GM21619 (cell line): ENCODE measurements around the gene GDF2.

ENCODE experiments used
- ATAC-seq: cut with Tn5 transposase; IDR thresholded peaks from one replicate; pipeline ENCODE4 v1.9.1; 2021; ENCODE audit not compliant: unreplicated experiment

GDF2 gene

DNA sequence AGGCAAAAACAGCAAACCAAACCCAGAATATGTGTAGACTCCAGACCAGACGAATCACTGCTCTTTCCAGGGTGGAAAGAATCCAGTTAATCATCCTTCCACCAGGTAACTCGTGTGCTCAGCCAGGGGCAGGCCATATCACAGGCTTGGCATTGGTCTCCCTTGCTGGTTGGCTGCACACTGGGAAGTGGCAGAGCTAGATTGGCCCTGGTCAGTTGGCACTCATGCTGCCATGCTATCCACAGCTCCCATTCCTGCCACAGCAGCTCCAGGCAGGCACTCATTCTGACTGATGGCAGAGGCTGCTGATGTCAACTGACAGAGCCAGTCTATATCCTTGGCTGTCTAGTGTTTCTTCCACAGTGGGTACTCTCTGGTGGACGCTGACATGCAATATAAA is 31.9 kb upstream of the GDF2 start:
- ATAC-seq = no peak

DNA sequence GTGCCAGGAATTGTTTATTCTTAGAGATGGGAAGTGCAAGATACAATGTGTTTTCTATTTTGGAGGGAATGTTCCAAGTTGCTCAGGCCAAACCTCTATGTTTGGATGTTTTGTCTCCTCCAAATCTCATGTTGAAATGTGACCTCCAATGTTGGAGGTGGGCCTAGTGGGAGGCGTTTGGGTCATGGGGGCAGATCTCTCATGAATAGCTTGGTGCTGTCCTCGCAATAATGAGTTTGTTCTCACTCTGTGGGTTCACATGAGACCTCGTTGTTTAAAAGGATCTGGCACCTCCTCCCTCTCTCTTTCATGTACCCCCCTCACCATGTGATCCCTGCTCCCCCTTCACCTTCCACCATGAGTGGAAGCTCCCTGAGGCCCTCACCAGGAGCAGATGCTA is 30.6 kb upstream of the GDF2 start:
- no peak for ATAC-seq

DNA sequence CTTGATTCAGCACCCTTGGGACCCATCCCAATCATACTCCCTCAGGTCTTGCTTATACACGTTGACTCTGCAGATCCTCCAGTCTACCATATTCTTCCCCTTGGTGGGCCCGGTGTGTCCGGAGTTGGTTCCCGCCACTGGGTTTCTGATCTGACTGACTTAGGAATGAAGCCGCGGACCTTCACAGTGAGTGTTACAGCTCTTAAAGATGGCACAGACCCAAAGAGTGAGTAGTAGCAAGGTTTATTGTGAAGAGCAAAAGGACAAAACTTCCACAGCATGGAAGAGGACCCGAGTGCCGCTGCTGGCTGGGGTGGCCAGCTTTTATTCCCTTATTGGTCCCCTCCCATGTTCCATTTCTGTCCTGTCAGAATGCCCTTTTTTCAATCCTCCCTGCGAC is 28.2 kb upstream of the GDF2 start:
- no peak for ATAC-seq

DNA sequence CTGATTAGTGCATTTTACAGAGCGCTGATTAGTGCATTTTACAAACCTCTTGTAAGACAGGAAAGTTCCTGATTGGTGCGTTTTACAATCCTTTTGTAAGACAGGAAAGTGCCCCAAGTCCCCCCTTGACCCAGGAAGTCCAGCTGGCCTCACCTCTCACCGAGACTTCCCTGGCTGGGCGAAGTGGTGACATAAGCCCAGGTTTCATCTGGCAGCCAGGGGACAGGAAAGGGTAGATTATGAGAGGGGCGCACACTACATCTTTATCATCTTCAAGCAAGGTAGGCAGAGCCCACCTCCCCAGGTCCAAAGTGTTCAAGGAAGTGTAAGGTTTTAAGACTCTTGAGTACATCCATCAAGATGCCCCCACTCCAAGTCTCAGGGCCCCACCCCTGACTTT is 27.8 kb upstream of the GDF2 start:
- no peak for ATAC-seq

DNA sequence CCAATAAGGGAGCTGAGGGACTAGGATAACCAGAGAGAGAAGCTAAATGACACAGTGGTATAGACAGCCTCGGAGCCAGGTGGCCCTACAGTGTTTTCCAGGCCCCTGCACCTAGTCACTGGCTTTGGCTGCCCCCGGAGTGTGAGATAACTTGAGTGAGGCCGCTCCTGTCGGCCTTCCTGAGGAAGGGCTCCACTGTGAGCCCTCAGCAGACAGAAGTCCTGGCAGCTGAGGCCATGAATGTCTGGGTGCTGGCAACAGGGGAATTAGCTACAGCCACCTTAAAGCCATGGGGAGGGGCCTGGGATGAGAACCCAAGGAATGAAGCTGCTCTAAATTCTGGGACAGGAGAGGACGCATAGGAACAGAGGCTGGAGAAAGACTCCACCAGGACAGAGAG is 26.8 kb upstream of the GDF2 start:
- no peak for ATAC-seq

DNA sequence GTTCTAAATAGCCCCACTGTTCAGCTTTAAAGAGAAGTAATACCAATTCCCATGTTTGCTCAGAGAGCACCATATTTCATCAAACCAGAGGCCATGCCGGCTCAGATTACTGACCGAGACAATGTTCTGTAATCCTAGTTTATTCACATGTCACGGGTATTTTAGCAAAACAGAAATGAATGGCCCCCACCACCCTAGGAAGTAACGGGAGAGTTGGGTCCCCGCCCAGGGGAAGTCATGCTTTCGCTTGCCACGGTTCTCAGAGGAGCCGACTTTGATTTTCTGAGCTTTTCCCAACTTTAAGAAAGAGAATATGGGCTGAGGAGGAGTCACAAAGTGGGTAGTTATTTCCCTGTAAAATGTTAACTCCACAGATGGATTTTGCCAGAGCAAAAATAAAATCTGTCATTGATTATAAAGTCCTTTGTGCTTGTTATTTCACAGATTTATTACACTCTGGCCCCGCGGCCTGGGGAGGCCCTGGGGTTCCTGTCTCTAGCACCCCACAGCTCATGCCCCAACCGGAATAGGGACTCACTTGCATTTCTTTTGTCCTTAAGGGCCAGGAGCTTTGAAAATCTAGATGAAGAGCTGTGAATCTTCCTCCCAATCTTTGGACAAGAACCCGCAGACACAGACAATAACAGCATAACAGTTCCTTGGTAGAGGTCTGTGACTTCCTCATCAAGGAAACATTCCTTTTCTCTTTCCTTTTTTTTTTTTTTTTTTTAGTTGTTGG is 25.9 kb upstream of the GDF2 start:
- no peak for ATAC-seq

DNA sequence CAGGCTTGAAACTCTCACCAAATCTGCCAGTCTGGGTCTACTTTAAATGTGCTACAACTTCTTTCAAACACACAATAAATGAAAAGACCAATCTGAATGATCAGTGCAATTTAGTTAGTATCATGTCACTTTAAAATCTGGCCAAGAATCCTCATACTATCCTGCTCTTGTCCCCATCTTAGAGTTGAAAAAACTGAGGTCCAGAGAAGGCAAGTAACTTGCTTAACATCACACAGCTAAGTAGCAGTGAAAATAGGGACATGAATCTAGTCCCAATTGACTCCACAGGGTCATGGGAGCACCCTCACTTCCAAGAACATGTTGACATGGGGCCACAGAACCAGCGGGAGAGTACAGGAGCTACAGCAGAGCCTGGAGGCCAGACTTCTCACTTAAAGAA is 25.3 kb upstream of the GDF2 start:
- ATAC-seq = no peak

DNA sequence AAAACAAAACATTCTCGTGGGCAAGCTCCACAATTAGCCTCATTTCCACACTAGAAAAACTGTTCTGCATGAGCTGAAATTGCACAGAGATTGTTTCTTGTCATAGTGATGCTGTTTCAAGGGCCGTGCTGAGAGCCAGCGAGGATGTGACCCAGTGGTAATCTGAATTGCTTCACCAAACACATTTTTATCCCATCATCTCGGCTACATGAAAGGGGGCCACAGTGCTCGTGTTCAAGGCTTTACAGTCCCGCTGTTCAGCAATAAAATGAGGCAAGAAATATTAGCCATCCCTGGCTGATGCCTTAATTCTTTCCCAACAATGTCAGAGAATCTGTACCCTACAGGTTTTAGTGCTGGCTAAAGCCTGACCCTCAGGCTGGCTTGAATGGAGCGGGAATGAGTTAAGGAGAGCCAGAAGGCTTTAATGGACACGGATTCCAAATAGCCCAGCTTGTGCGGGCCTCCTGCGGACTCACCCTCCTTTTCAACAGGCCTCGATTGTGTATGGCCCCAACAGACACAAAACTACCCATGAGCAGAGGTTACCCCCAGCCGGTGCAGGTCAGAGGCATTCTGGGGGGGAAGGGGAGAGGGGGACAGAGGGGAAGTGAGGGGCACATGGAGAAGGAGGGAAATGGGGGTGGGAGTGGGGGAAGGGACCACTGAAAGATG is 24.3 kb upstream of the GDF2 start:
- ATAC-seq = no peak

DNA sequence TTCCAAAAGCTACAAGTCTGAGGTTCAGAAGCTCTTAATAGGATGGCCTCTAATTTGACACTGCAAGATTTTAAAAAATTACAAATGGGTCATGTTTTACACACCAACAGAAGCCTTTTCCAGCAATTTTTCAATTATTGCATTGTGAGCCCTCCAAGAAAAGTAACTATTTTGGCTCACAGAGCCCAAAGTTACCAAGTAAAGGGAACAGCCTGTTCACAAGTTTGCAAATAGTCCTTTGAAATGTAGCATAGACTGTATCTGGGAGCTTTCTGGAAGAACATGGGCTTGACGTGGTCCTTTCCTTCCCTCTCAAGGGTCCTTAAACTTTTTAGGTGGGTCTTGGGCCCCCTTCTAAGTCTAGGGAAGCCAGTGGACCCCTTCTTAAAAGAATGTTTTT is 23.5 kb upstream of the GDF2 start:
- ATAC-seq = no peak

DNA sequence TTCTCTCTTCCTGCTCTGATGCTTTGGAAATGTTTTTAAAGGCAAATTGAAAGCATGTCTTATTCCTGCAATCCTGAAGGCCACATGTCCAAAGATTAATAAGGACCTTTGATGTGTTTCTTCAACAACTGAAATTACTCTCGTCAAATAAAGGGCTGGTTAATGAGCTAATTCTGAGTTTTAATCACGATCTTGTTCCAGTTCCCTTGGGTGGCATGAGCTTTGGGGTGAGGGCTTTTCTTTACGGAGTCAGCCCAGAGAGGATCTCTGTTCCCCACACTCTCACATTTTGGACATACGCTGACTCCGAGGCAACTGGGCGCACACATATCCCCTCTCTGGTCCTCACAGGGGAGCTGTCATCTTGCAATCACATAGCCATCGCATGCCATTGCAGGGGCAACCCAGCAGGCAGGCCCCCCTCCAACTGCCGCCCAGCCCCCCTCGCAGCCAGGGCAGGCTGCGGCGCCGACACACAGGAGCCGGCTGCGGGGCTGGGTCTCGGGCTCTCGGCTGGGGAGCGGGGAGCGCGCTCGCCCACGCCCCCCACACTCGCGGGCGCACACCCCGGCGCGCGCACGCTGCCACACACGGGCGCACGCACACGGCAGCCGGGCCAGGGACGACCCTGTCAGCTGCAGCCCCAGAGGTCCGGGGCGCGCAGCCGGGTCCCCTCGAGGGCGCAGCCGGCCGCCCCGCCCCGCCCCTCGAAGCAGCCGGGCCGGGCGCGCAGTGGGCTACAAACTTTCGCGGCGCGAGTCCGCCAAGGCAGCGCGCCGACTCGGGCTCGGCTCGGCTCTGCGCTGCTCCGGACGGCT is 22.4 kb upstream of the GDF2 start, which contains the start of gene GDF10:
Gene GDF10 (plus strand): TSS at position 587 of the 818 bp plus-strand sequence. CDS start 455 bp downstream, outside the sequence.
- ATAC-seq = no peak

DNA sequence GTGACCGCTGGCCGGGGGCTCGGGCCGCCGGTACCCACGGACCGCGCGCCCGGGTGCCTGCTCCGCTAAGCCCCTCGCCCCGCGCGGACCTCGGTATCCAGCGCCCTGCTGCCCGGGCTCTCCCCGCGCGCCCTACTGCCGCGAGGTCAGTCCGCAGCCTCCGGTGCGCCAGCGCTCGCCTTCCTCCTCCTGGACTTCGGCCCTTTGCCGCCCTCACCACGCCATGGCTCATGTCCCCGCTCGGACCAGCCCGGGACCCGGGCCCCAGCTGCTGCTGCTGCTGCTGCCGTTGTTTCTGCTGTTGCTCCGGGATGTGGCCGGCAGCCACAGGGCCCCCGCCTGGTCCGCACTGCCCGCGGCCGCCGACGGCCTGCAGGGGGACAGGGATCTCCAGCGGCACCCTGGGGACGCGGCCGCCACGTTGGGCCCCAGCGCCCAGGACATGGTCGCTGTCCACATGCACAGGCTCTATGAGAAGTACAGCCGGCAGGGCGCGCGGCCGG is 21.8 kb upstream of the GDF2 start:
- no peak for ATAC-seq

DNA sequence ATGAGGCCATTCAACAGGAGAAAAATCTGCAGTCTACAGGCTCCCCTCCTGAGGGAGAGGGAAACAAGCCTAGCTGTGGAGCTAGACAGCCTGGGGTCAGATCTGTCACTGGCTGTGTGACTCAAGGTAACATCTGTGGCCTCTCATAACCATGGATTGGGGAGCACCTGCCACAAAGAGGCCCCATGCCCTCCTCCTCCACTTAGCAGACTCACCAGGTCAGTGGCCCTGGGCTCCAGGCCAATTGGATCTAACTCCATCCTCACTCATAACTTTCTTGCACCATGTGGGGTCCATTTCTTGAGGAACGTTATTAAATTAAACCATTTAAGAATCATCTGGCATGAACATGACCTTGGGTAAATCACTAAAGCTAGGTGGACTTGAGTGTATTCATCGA is 20.4 kb upstream of the GDF2 start:
- no peak for ATAC-seq

DNA sequence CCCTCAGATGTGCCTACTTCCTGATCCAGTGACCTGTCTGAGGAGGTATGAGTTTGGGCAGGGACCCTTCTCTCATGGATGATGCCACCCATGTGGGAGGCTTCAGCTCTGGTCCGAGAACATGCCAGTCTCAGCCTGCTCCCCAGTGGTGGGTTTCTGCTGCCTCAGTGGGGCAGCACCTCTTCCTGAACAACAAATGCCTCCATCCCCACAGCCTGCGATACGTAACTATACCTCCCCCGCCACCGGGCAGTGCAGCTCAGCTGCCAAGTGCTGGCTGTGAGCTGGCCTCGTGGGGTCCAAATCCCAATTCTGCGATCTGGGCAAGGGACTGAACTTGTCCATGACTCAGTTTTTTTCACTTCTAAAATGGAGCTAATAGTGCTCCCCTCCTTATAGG is 19.1 kb upstream of the GDF2 start:
- ATAC-seq = no peak

DNA sequence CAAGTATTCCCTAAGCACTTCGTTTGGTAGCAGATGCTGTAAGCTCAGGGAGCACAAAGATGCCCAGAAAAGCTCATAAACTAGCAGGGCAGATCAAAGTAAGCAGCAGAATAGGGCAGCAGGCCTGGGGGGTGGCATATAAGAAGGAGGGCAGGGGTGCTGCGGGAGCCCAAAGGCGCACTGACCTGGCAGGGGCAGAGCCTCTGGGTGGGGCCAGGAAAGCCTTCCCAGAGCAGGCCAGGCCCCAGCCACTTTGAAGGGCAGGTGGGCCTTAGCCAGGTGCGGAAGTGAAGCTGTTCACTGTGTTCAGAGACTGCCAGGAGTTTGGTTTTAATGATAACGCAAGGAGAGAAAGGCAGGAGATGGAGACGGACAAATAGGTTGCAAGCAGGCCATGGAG is 18.4 kb upstream of the GDF2 start:
- no peak for ATAC-seq

DNA sequence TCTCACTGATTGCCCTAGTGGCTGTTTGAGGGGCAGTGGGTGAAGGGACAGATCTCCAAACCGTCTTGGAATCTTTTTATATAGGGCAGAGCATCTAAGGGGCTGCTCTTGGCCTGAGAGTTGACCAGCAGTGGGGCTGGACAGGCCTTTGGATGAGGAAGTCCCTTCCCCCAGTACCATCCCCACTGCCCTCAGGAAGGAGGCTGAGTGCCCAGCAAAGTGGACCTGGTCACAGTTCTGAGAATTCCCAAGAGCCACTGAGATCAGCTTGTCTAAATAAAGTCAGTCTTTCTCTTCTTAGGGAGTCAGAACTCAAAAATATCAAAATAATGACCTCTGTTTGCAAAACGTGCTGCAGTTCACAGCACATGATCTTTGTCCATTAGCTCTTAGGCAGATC is 16.7 kb upstream of the GDF2 start:
- ATAC-seq = no peak

DNA sequence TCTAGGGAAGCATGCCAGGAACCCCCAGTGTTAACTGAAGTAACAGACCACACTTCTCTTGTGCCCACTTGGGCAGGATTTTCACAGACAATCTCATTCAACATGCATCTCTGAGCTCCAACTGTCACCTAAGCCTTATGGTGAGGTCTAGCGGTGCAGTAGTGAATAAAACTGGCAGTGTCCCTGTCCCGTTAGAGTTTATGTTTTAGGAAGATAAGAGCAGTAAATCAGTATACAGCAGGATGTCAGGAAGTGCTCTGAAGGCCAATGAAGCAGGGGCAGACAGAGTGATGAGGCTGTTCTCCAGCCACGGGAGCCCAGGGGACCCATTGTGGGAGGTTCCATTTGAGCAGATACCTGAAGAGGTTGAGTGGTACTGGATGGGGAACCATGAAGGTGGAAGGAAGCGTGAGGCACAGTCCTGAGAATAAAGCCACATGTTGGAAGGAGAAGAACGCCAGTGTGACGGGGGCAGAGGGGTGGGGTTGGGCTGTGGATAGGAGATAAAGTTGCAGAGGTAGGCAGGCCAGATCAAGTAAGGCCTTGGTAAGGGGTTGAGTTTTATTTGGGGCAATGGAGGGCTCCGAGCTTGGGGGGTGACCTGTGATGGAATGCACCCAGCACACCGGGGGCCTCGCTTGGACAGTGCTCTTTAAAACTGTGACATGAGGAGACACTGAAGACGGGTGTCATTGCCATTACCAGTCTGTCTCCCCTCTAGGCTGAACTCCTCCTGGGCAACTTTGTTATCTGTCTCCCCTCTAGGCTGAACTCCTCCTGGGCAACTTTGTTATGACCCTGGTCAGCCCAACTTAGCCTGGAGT is 15.7 kb upstream of the GDF2 start:
- ATAC-seq = no peak

DNA sequence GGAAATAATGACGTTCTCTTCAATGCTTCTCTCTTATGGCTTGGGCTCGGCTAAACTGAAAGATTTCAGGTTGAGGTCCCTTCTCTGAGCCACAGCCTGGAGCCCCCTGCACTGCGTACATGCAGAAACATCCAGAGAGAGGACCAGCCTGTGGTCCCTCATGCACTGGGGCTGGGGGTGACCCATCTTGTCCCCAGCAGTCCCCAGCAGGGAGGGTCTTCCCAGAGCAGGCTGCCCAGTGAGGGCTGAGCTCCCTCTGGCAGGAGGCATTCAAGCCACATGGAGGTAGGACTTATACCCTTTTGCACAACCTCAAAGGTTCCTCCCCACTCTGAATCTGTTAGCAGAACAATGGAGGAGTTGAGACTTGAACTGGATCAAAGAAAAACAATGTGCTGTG is 14.9 kb upstream of the GDF2 start:
- ATAC-seq = no peak

DNA sequence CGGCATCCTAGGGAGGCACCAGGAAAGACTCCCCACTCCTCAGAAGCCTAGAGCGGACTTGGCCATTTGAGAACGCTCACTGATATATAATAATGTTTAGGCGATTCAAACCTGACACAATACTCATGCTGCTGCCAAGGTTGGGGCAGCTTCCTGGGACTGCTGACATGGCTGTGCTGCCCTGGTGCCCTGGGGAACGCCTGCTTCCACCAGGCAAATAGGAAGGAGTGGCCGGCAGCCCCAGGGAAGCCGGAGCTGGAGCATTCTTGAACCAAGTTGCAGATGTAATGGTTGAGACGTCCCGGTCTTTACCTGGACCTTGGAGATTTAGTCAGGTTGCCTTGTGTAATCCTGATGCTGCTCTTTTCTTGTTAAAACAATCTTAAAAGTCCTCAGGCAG is 13.5 kb upstream of the GDF2 start:
- no peak for ATAC-seq

DNA sequence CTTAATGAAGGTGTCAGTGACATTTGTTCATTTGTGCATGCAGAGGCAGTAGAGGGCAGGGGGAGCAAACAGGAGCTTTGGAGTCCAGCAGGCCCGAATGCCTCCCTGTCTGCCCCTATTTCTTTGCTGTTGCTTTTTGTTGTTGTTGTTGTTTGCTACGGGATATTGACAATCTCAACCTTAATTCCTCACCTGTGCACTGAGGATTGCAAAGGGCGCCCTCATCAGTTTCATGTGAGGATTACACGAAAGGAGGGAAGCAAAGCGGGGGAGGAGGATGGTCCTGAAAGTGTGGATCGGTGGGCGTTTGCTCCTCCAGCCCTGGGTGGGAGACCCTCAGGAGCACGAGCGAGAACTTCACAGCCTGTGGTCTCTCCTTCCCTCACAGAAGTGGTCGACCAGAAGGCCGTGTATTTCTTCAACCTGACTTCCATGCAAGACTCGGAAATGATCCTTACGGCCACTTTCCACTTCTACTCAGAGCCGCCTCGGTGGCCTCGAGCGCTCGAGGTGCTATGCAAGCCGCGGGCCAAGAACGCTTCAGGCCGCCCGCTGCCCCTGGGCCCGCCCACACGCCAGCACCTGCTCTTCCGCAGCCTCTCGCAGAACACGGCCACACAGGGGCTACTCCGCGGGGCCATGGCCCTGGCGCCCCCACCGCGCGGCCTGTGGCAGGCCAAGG is 12.7 kb upstream of the GDF2 start:
- no peak for ATAC-seq

DNA sequence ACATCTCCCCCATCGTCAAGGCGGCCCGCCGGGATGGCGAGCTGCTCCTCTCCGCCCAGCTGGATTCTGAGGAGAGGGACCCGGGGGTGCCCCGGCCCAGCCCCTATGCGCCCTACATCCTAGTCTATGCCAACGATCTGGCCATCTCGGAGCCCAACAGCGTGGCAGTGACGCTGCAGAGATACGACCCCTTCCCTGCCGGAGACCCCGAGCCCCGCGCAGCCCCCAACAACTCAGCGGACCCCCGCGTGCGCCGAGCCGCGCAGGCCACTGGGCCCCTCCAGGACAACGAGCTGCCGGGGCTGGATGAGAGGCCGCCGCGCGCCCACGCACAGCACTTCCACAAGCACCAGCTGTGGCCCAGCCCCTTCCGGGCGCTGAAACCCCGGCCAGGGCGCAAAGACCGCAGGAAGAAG is 12.2 kb upstream of the GDF2 start:
- no peak for ATAC-seq
